PC-3 (cell line): ENCODE results near the gene TP53I3. TPM values are rescaled to one million over a fixed set of nuclear protein-coding genes. Genes with fewer than 3 reads are reported as not detected.

Source experiments
- ATAC-seq: fragments of 200-7000 bp; cut with Tn5 transposase; 2 replicates; pipeline ENCODE4 v1.9.1; 2020; ENCODE audit warnings: mild to moderate bottlenecking, moderate library complexity
- BruUV-seq: library from RNA; stranded (reverse); fragments of 400-500 nt; replicated peaks from 2 replicates; lab custom pipeline; 2021; lab: Mats Ljungman, UMichigan
- CTCF ChIA-PET: fragments of 300-600 bp; sonication (Branson Sonifier 250); formaldehyde crosslinking; loops from one replicate; lab custom pipeline; 2022; ENCODE audit warnings: antibody characterized with exemption; lab: Charles Lee
- POLR2A ChIA-PET: fragments of 300-600 bp; sonication (Branson Sonifier 250); formaldehyde crosslinking; loops from one replicate; lab custom pipeline; 2022; ENCODE audit warnings: antibody characterized with exemption; ENCODE audit not compliant: unreplicated experiment; lab: Charles Lee
- DNase-seq: peaks from one replicate; pipeline ENCODE4 v3.0.0-alpha.2; 2015
- H2AFZ ChIP-seq: fragments of 300-600 bp; sonication (generic); 2 replicates; pipeline ENCODE4 v1.6.0; 2016; ENCODE audit warnings: antibody characterized with exemption, low read length
- H3F3A ChIP-seq: fragments of 300-600 bp; sonication (generic); one replicate; pipeline ENCODE4 v1.6.0; 2017; ENCODE audit warnings: antibody characterized with exemption, low read length, control low read depth, mild to moderate bottlenecking; ENCODE audit not compliant: unreplicated experiment
- H3K27ac ChIP-seq: fragments of 300-600 bp; sonication (generic); 2 replicates; pipeline ENCODE4 v1.5.1; 2016; ENCODE audit warnings: mild to moderate bottlenecking, low read length
- H3K27me3 ChIP-seq: fragments of 300-600 bp; sonication (generic); 2 replicates; pipeline ENCODE4 v1.6.1; 2016; ENCODE audit warnings: low read length, mixed read lengths
- H3K36me3 ChIP-seq: fragments of 300-600 bp; sonication (generic); 2 replicates; pipeline ENCODE4 v1.6.1; 2016; ENCODE audit warnings: low read depth, mixed run types, low read length, mixed read lengths
- H3K4me1 ChIP-seq: fragments of 300-600 bp; sonication (generic); 2 replicates; pipeline ENCODE4 v1.5.1; 2016; ENCODE audit warnings: low read length; ENCODE audit not compliant: insufficient read depth
- H3K4me2 ChIP-seq: fragments of 300-600 bp; sonication (generic); 2 replicates; pipeline ENCODE4 v1.6.0; 2016; ENCODE audit warnings: low read length
- H3K4me3 ChIP-seq: fragments of 300-600 bp; sonication (generic); 2 replicates; pipeline ENCODE4 v1.5.1; 2016; ENCODE audit warnings: mild to moderate bottlenecking, low read length, mixed read lengths
- H3K79me2 ChIP-seq: fragments of 300-600 bp; sonication (generic); 2 replicates; pipeline ENCODE4 v1.6.1; 2017; ENCODE audit warnings: low read length, mixed read lengths
- H3K9ac ChIP-seq: fragments of 300-600 bp; sonication (generic); 2 replicates; pipeline ENCODE4 v1.6.0; 2016; ENCODE audit warnings: mild to moderate bottlenecking, low read length
- H3K9me2 ChIP-seq: fragments of 300-600 bp; sonication (generic); replicated peaks from 2 replicates; pipeline ENCODE4 v1.6.1; 2016; ENCODE audit warnings: mixed run types, low read length, mixed read lengths
- H3K9me3 ChIP-seq: fragments of 300-600 bp; sonication (generic); 2 replicates; pipeline ENCODE4 v1.6.1; 2016; ENCODE audit warnings: low read length, mixed read lengths
- H4K20me1 ChIP-seq: fragments of 300-600 bp; sonication (generic); 2 replicates; pipeline ENCODE4 v1.6.1; 2016; ENCODE audit warnings: low read length, mixed read lengths
- CTCF ChIP-seq: fragments of 300-600 bp; sonication (generic); conservative IDR thresholded peaks from 2 replicates; pipeline ENCODE4 v1.5.1; 2017; ENCODE audit warnings: antibody characterized with exemption, low read depth, mild to moderate bottlenecking, low read length
- EZH2 ChIP-seq: fragments of 300-600 bp; sonication (generic); IDR thresholded peaks from one replicate; pipeline ENCODE4 v1.6.1; 2017; ENCODE audit warnings: antibody characterized with exemption, mild to moderate bottlenecking, low read length; ENCODE audit not compliant: unreplicated experiment
- EZH2phosphoT487 ChIP-seq: fragments of 300-600 bp; sonication (generic); IDR thresholded peaks from 2 replicates; pipeline ENCODE4 v1.6.1; 2018; ENCODE audit warnings: mild to moderate bottlenecking, antibody characterized with exemption, low read length, borderline replicate concordance
- intact Hi-C: fragments of 100-400 bp; cut with micrococcal nuclease; formaldehyde crosslinking; loops from 2 replicates; pipeline ENCODE4 v1.9.0; 2023
- total RNA-seq: library from RNA; depleted of rRNA; stranded (reverse); fragments of >200 nt; gene quantifications from 2 replicates; pipeline ENCODE4 v1.2.3, GENCODE V29; 2014

TP53I3 gene
- total RNA-seq, 1 experiment from 2014 or later: 42.4 TPM

GRCh38 chr2:24065341-24065740, 19.3 kb downstream of the TP53I3 start:
- Histone ChIP-seq H3K79me2 (no peaks in the 10 kb centered on the region), H2AFZ (no peak overlapping the region), H4K20me1 (no peaks in the 10 kb centered on the region), H3K4me2 (no peak overlapping the region), H3K27me3 (no peaks in the 10 kb centered on the region), H3K4me1 (no peaks in the 10 kb centered on the region), H3K9ac (no peak overlapping the region), H3K27ac (no peak overlapping the region), H3F3A (no peaks in the 10 kb centered on the region), H3K9me3 (no peaks in the 10 kb centered on the region), H3K4me3 (no peak overlapping the region), H3K9me2 (no peaks in the 10 kb centered on the region), H3K36me3 (peaks cover 15% of the 10 kb centered on the region)
- intact Hi-C loops: no loop called here
- DNase-seq (no peak), ATAC-seq (no peak)
- BruUV-seq: no TSS peak
- TF ChIP-seq EZH2 (no peak), CTCF (no peak), EZH2phosphoT487 (no peak)
- ChIA-PET CTCF (no interaction called here), POLR2A (no interaction called here)

- Histone ChIP-seq H3K79me2 (no peaks in the 10 kb centered on the region), H3K36me3 (no peaks in the 10 kb centered on the region), H3K9me2 (no peaks in the 10 kb centered on the region), H3F3A (no peaks in the 10 kb centered on the region), H3K27me3 (no peaks in the 10 kb centered on the region), H3K4me3 (no peak overlapping the region), H3K27ac (no peak overlapping the region), H4K20me1 (no peaks in the 10 kb centered on the region), H2AFZ (no peak overlapping the region), H3K9ac (no peak overlapping the region), H3K4me1 (no peaks in the 10 kb centered on the region), H3K4me2 (no peak overlapping the region), H3K9me3 (no peaks in the 10 kb centered on the region)
- ATAC-seq: no peak
- no TSS peak for BruUV-seq
- ChIA-PET POLR2A (no interaction called here), CTCF (no interaction called here)
- no peak for TF ChIP-seq CTCF
- TF ChIP-seq EZH2: no peak
- no peak for TF ChIP-seq EZH2phosphoT487
- intact Hi-C loops: no loop called here
- no peak for DNase-seq
These were observed 25.9 kb downstream of the TP53I3 start for GRCh38 chr2:24058564-24059271.

GRCh38 chr2:24055750-24056149, 28.9 kb downstream of the TP53I3 start:
- POLR2A ChIA-PET: no interaction called here
- Histone ChIP-seq H3K9me3 (no peaks in the 10 kb centered on the region), H3K4me1 (no peaks in the 10 kb centered on the region), H3K4me3 (no peak overlapping the region), H4K20me1 (no peaks in the 10 kb centered on the region), H3K36me3 (no peaks in the 10 kb centered on the region), H3K9ac (no peak overlapping the region), H2AFZ (no peak overlapping the region), H3K9me2 (no peaks in the 10 kb centered on the region), H3K79me2 (no peaks in the 10 kb centered on the region), H3F3A (no peaks in the 10 kb centered on the region), H3K27ac (no peak overlapping the region), H3K4me2 (no peak overlapping the region), H3K27me3 (no peaks in the 10 kb centered on the region)
- intact Hi-C loops: no loop called here
- CTCF ChIA-PET: no interaction called here
- DNase-seq (no peak), ATAC-seq (no peak)
- BruUV-seq: no TSS peak
- TF ChIP-seq CTCF: no peak
- no peak for TF ChIP-seq EZH2
- no peak for TF ChIP-seq EZH2phosphoT487
